Heart right ventricle (tissue), 16 donors: ENCODE data around the gene TRAPPC1. TPM values are rescaled to one million over a fixed set of nuclear protein-coding genes. Genes with fewer than 3 reads are reported as not detected.

ENCODE experiments used
- ATAC-seq, 8 donors: fragments of 200-7000 bp; cut with Tn5 transposase; one replicate each; pipeline ENCODE4 v1.9.1; 2020; ENCODE audit warnings: mild to moderate bottlenecking in 8 of 8, moderate library complexity in 8 of 8, moderate number of reproducible peaks in 1 of 8
- DNase-seq, 2 donors: peaks; one replicate each; pipeline ENCODE4 v3.0.0-alpha.2; 2020
- H3K27ac ChIP-seq, 10 donors: fragments of 200-600 bp; sonication (generic) in 2 of 10; one replicate each; pipeline versions ENCODE4 v1.5.0 to v1.8.0; 2020 to 2022; ENCODE audit warnings: mild to moderate bottlenecking in 3 of 10
- H3K27me3 ChIP-seq, 7 donors: fragments of 200-600 bp; one replicate each; pipeline ENCODE4 v1.8.0; 2021 to 2022; ENCODE audit warnings: mild to moderate bottlenecking in 2 of 7
- H3K36me3 ChIP-seq, 9 donors: fragments of 200-600 bp; sonication (generic) in 1 of 9; one replicate each; pipeline versions ENCODE4 v1.5.0 to v1.8.0; 2020 to 2022; ENCODE audit warnings: mild to moderate bottlenecking in 2 of 9
- H3K4me1 ChIP-seq, 9 donors: fragments of 200-600 bp; sonication (generic) in 1 of 9; one replicate each; pipeline versions ENCODE4 v1.5.0 to v1.8.0; 2020 to 2022; ENCODE audit warnings: mild to moderate bottlenecking in 4 of 9
- H3K4me3 ChIP-seq, 10 donors: fragments of 200-600 bp; sonication (generic) in 2 of 10; one replicate each; pipeline versions ENCODE4 v1.5.0 to v1.8.0; 2020 to 2022; ENCODE audit warnings: mild to moderate bottlenecking in 7 of 10, moderate library complexity in 2 of 10
- H3K9me3 ChIP-seq, 11 donors: fragments of 200-600 bp in 10 of 11; sonication (generic) in 2 of 11; one replicate each; pipeline versions ENCODE4 v1.5.0 to v1.8.0; 2013 to 2022; ENCODE audit warnings: mild to moderate bottlenecking in 2 of 11, control low read depth in 1 of 11, moderate library complexity in 1 of 11
- WGBS, 2 donors: extraction: QIAGEN DNeasy Blood & Tissue Kit; methylation state at CpG; one replicate each; pipeline ENCODE4 v1.1.7; 2013; ENCODE audit warnings: inconsistent platforms in 1 of 2; 5-methylcytosine and 5-hydroxymethylcytosine counted together
- intact Hi-C, 10 donors: fragments of 100-400 bp; cut with DNase I; formaldehyde crosslinking; loops; one replicate each; pipeline versions ENCODE4 v1.11.1 to v1.14.2; 2022
- polyA plus RNA-seq, 2 donors: library from polyadenylated mRNA; stranded (reverse); fragments of 200-250 nt; gene quantifications; one replicate each; pipeline ENCODE4 v1.2.3, GENCODE V29; 2013
- total RNA-seq, 10 donors: library from RNA; stranded (reverse); fragmentation: NEBNext Ultra II Directional in 3 of 10; extraction: Animal tissue kit (Norgen Biotek cat#: 25700) in 3 of 10; gene quantifications; one replicate each; pipeline versions ENCODE4 v1.2.1 to v1.2.4, GENCODE V29; 2021 to 2023
- TF ChIP-seq, protein P1 (sequence below), 9 donors: fragments of 200-600 bp; sonication (generic) in 2 of 9; IDR thresholded peaks; one replicate each; pipeline versions ENCODE4 v1.5.0 to v1.8.0; 2021 to 2022; ENCODE audit warnings: antibody characterized with exemption in 9 of 9, mild to moderate bottlenecking in 5 of 9, moderate library complexity in 1 of 9
- donor health status: Arrhythmogenic right ventricular cardiomyopathy.
- donor health status: ischemic (EF 13 %, LVEDD 7.1; RV severe dilation, severe dysfunction).
- donor health status: healthy with polysubstance abuse.
- donor health status: DM: no; HTN: yes; CAD: no.
- donor health status: DM: no; HTN: no; CAD: no.
- donor health status: ischemic (EF 25% LVEDD 6.9; RV normal size, moderate dysfunction).
- donor health status: ischemic (EF 25% LVEDD 5.7; RV mildly dilated, moderate dysfunction).
- donor health status: healthy.
- donor health status: DM: yes; HTN: yes; CAD: no.
- donor health status: Ischemic cardiomyopathy.
- donor health status: ischemic (EF 35%, LVEDD 5.7; RV mildly dilated, moderate dysfunction).
- donor health status: nonischemic (EF 11% LVEDD 7.7; RV severe dilation, severe dysfunction).
- donor health status: DM: yes; HTN: yes; CAD: no.
- donor health status: PGD.
- donor health status: ischemic (EF 29% LVEDD 5.4; RV normal size, mild dysfunction).
- donor health status: nonischemic (EF 23%, LVEDD 6.1; RV moderate dilation, normal function).

The TRAPPC1 gene
- total and polyA plus RNA-seq, 12 donors, result 104 to 166 (median 121) TPM

DNA sequence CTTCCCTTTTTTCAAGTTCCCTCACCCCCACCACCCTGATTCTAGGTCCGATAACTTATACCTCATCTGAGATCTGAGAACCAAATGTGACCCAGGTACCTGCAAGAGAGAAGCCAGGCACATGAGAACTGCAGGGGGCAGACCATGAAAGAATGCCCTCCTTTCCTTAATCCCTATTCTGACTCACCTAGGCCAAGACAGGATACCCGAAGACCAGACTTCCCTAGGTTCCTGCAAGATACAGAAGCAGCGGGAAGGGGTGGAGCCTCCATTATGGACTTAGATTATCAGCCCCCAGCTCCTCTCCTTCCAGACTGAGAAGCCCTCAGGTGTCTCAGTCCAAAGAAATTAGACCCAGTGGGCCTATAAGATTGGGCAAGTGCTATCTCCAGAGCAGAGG lies 4.2 kb downstream of the TRAPPC1 start:
- peaks cover 0 to 24% (median 13%) of the 10 kb centered on the region in 9 donors for H3K4me1 ChIP-seq
- peaks cover 0 to 16% (median 0%) of the 10 kb centered on the region in 9 donors for H3K36me3 ChIP-seq
- no peak overlapping the region for H3K27ac ChIP-seq
- TF ChIP-seq, protein P1, sequence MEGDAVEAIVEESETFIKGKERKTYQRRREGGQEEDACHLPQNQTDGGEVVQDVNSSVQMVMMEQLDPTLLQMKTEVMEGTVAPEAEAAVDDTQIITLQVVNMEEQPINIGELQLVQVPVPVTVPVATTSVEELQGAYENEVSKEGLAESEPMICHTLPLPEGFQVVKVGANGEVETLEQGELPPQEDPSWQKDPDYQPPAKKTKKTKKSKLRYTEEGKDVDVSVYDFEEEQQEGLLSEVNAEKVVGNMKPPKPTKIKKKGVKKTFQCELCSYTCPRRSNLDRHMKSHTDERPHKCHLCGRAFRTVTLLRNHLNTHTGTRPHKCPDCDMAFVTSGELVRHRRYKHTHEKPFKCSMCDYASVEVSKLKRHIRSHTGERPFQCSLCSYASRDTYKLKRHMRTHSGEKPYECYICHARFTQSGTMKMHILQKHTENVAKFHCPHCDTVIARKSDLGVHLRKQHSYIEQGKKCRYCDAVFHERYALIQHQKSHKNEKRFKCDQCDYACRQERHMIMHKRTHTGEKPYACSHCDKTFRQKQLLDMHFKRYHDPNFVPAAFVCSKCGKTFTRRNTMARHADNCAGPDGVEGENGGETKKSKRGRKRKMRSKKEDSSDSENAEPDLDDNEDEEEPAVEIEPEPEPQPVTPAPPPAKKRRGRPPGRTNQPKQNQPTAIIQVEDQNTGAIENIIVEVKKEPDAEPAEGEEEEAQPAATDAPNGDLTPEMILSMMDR (IDR thresholded peaks at IDR 0.05), result no peak
- no peaks in the 10 kb centered on the region for H3K27me3 ChIP-seq
- H3K9me3 ChIP-seq, result no peaks in the 10 kb centered on the region
- 86 to 88% methylated on average over 3 of the region's 3 CpGs for WGBS, 2 donors
- DNase-seq, result no peak
- intact Hi-C loops, result loop anchor here in 1 of 10 donors (5.0 kb wide), 1 partner anchor 130 kb away; no protein-coding TSS in a partner anchor
- H3K4me3 ChIP-seq, result no peak overlapping the region
- ATAC-seq, result no peak

DNA sequence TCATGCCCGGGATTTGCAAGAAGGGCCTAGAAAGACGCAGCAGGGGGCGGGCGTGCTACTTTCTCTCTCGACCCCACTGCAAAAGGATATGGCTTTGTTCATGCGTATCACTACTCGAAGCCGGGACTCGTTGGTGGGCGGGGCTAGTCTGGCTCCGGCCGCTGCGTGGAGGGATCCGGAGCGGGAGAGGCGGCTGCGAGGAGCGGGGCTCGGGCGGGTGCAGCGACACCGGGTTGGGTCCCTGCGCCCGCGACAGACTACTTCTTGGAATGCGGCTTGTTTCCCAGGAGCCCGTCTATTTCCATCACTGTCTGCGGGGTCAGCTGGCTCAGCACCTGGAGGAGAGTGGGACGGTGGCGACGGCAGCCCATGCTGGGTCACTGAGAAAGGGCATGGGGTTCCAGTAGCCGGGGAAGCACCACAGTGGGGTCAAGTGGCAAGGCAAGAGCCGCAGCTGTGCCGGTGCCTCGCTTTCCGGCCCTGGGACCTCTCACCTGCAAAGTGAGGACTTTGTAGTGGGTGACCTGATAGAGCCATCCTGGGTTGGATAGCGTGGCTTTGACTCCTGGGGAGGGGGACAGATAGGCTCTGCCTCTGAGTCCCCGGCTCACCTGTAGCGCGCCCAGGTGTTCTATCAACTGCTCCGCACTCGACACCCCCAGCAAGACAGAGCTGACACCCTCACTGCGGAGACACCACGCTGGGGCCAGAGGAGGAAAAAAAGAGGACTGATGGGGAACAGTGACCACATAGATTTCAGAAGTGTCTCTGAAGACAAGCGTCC lies 8.7 kb downstream of the TRAPPC1 start:
- Histone ChIP-seq H3K27ac (peak overlapping the region in 9 of 10 donors; percentile 41 to 88 (median 67)), H3K4me1 (peaks cover 0 to 15% (median 12%) of the 10 kb centered on the region in 9 donors), H3K27me3 (no peaks in the 10 kb centered on the region), H3K36me3 (no peaks in the 10 kb centered on the region), H3K4me3 (peak overlapping the region; percentile 37 to 61 (median 53)), H3K9me3 (no peaks in the 10 kb centered on the region)
- peak; percentile 88 to 93 for DNase-seq
- intact Hi-C loops, result no loop called here
- 19 to 20% methylated on average over 45 of the region's 45 CpGs for WGBS, 2 donors
- TF ChIP-seq, protein P1 (IDR thresholded peaks at IDR 0.05), result peak in 3 of 9 donors; percentile 15 to 32 (median 20)
- peak; percentile 88 to 97 (median 95) for ATAC-seq

DNA sequence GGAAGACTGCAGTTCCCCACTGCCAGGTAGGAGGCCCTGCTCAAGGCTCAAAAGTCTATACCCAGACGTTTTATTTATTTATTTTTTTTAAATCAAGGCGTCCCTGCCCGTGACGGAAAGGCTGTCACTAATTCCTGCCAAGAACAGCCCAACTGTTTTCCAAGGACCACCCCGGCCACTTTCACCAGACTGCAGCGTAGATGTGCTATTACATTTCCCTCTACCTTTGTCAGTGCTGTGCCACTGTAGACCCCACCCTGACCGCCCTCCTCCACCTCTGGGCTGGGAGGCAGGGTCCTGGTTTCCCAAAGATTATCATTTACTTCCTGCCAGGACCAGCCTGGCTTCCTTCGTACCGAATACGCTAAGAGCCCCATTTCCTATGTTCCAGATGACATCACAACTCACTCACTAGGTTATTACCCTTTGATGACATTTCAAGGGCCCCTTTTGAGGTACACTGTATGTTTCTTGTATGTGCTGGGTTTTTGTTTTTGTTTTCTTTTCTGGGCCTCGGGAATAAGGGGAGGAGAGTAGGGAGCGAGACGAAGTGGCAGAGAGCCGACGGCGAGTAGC lies 9.4 kb downstream of the TRAPPC1 start:
- Histone ChIP-seq H3K27ac (peak overlapping the region in 9 of 10 donors; percentile 41 to 88 (median 67)), H3K36me3 (no peaks in the 10 kb centered on the region)
- 29 to 33% methylated on average over 16 of the region's 16 CpGs for WGBS, 2 donors

DNA sequence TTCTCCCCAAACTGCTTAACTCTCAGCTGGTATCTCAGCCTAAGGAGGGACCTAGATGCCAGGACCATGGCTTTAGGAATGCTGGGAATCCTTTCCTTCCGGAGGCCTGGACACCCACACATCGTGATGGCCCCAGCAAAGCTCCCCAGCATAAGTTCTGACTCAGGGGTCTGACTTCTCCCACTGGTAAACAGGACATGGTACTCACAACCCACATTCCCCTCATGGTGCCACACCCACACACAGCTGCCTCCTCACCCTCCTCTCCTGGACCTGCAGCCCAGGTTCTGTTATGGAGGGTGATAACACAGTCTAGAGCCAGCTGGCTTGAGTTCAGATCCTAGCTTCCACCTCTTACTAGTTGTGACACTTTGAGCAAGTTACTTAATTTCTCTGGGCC lies 14.9 kb downstream of the TRAPPC1 start:
- WGBS, 2 donors, result 61 to 66% methylated on average over 2 of the region's 2 CpGs
- DNase-seq, result no peak
- Histone ChIP-seq H3K27ac (peak overlapping the region in 9 of 10 donors; percentile 90 to 98 (median 92)), H3K4me1 (peaks cover 3 to 35% (median 26%) of the 10 kb centered on the region in 9 donors), H3K36me3 (peaks cover 0 to 8% (median 0%) of the 10 kb centered on the region in 9 donors), H3K27me3 (no peaks in the 10 kb centered on the region), H3K4me3 (peak overlapping the region in 5 of 10 donors; percentile 58 to 93 (median 66)), H3K9me3 (no peaks in the 10 kb centered on the region)
- intact Hi-C loops, result loop anchor here in 5 of 10 donors (2.0 to 10.0 kb wide), 5 partner anchors 60 to 172 kb away; partner anchors contain the start of genes CYB5D1 (in 1 of the 5), NAA38 (in 1 of the 5) and TMEM88 (in 1 of the 5)
- no peak for ATAC-seq
- TF ChIP-seq, protein P1 (IDR thresholded peaks at IDR 0.05), result no peak

More for the DNA sequence above, 9.4 kb downstream of the TRAPPC1 start:
- TF ChIP-seq, protein P1 (IDR thresholded peaks at IDR 0.05), result no peak
- Histone ChIP-seq H3K4me3 (peak overlapping the region; percentile 37 to 61 (median 53)), H3K27me3 (no peaks in the 10 kb centered on the region), H3K4me1 (peaks cover 0 to 15% (median 12%) of the 10 kb centered on the region in 9 donors), H3K9me3 (no peaks in the 10 kb centered on the region)
- DNase-seq (no peak), ATAC-seq (peak in 3 of 8 donors; percentile 10 to 39 (median 30))
- intact Hi-C loops, result no loop called here
